ENCODE measurements around the gene PLK2. TPM values are rescaled to one million over a fixed set of nuclear protein-coding genes. Genes with fewer than 3 reads are reported as not detected.

The PLK2 gene
- 640 and 760 TPM in 2 replicates for total RNA-seq (2014; rRNA removed; shearing (Covaris generic))

GRCh38 chr5:58460002-58460731, at the start of gene PLK2:
Gene PLK2 (minus strand): TSS chr5:58460086. CDS start chr5:58459959, 127 bp downstream.

GRCh38 chr5:58491216-58491892, 31.5 kb upstream of the PLK2 start, which contains the start of gene GAPT:
Gene GAPT (plus strand): TSS chr5:58491435. CDS start chr5:58494537, 3,102 bp downstream.

Other genes starting within 250 kb of the PLK2 start
- gene GAPT, start 31.3 kb upstream of the PLK2 start, total RNA-seq (2014; rRNA removed; shearing (Covaris generic)) = not detected in 2 replicates
- not detected in 2 replicates for gene RAB3C, start 123.0 kb upstream of the PLK2 start, total RNA-seq (2014; rRNA removed; shearing (Covaris generic))